Upper lobe of left lung (tissue), 4 donors: ENCODE results near the gene KRTAP19-2.

Source experiments
- CTCF ChIP-seq, 6 experiments: fragments of 450-650 bp in 4 of 6; fragments of 200-600 bp in 2 of 6; sonication (generic) in 2 of 6; IDR thresholded peaks; one replicate each; pipeline ENCODE4 v1.5.1; 2016 to 2019; ENCODE audit warnings: antibody characterized with exemption in 6 of 6
- POLR2AphosphoS5 ChIP-seq, 2 donors: sonication (generic); formaldehyde crosslinking; IDR thresholded peaks; one replicate each; pipeline ENCODE4 v1.5.1; 2017; ENCODE audit warnings: antibody characterized with exemption in 2 of 2

DNA sequence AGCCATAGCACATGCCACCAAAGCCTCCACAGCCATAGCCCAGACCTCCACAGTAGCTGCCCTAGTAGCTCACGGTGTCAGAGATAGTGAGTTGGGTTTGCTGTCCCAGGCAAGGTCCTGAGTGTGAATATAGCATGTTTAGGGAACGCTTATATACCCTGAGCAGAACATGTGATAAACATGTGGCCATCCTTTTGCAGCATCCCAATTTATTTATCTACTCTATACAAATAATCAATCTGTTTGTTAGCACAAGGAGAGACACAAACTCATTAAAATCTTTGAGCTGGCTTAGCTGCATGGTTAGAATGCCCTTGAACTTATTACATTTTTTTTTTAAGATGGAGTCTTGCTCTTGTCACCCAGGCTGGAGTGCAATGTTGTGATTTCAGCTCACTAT is at the start of gene KRTAP19-2:
- TF ChIP-seq CTCF (IDR thresholded peaks at IDR 0.05) (no peak), POLR2AphosphoS5 (IDR thresholded peaks at IDR 0.05) (no peak)
